GM18520 (cell line): ENCODE data around the gene CD200.
"Not testable (repeated sequence)": the region's sequence is repeated elsewhere in the genome, so short reads cannot be mapped to it uniquely, and the experiment has no call there.

ENCODE experiments used
- ATAC-seq: cut with Tn5 transposase; IDR thresholded peaks from one replicate; pipeline ENCODE4 v1.9.1; 2021; ENCODE audit not compliant: unreplicated experiment

The CD200 gene

GRCh38 chr3:112388972-112389371 lies 56.0 kb downstream of the CD200 start:
- no peak for ATAC-seq

DNA sequence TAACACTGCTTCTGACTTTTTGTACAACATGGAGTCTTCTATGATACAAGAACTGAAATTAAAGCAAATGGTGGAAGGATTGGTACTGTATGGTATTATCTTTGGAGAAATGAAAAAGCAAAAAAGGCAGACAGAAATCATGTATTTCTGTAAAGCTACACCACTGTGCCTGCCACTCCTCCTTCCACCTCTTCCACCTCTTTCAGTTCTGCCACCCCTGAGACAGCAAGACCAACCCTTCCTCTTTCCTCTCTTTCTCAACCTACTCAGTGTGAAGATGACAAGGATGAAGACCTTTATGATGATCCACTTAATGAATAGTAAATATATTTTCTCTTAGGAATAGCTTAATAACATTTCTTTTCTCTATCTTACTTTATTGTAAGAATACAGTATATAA lies 57.0 kb downstream of the CD200 start:
- ATAC-seq, result no peak

- no peak for ATAC-seq
Measured at GRCh38 chr3:112390783-112391641, 58.1 kb downstream of the CD200 start.

DNA sequence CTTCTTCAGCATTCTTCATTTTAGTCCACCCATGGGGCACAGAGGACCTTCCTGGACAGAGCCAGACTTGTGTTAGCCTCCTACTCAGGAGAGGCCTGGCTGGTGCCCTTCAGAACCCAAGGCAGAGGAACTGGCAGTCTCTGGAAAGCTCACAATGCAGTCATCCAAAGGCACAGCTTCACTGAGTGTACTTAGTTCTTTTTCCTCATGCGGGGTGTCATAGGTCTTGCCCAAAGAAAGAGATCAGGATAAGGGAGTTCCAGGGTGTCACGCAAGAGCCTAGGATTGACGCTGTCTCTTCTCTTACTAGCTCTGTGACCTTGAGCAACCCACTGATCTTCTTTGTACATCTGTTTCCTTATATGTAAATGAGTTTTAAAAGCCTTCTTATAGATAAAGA lies 58.7 kb downstream of the CD200 start:
- ATAC-seq, result no peak

- no peak for ATAC-seq
Measured at GRCh38 chr3:112392393-112393359, 59.7 kb downstream of the CD200 start.

DNA sequence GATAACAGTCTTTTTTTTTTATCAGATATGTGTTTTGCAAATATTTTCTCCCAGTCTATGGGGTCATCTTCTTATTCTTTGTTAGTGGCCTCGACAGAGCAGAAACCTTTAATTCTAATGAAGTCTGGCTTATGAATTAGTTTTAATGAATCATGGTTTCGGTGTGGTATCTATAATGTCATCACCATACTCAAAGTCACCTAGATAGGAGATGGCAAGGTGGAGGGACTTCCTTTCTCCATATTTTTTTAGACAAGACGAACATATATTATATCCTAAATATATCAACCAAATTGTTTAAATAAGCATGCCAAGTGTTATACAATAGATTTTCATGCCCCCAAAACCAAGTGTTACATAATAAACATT lies 60.4 kb downstream of the CD200 start:
- no peak for ATAC-seq

DNA sequence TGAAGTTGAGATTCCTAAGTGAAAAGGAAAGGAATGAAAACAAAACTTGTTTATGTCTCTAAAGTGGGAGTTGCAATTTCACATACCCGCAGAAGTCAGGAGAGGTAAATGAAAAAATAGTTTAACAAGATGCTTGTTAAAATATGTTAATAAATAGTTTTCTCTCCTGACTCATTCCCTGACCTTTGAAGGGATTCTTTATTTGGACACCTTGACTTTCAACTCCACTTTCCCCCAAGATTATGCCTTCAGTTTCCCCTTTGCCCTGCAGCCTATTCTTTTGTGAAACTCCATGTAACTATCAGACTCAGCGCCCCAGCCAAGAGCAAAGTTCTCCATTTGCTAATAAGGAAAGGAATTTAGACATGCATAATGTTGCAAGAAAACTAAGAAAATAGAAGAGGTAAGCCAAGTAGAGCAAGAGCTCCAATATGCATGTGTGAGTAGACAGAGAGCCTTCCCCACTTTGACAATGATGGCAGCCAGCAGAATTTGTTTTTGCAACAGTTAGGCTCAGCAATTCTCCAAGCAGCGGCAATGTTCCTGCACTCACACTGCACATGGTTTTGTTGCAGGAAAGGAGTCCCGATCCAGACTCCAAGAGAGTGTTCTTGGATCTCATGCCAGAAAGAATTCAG lies 61.2 kb downstream of the CD200 start:
- ATAC-seq, result no peak

DNA sequence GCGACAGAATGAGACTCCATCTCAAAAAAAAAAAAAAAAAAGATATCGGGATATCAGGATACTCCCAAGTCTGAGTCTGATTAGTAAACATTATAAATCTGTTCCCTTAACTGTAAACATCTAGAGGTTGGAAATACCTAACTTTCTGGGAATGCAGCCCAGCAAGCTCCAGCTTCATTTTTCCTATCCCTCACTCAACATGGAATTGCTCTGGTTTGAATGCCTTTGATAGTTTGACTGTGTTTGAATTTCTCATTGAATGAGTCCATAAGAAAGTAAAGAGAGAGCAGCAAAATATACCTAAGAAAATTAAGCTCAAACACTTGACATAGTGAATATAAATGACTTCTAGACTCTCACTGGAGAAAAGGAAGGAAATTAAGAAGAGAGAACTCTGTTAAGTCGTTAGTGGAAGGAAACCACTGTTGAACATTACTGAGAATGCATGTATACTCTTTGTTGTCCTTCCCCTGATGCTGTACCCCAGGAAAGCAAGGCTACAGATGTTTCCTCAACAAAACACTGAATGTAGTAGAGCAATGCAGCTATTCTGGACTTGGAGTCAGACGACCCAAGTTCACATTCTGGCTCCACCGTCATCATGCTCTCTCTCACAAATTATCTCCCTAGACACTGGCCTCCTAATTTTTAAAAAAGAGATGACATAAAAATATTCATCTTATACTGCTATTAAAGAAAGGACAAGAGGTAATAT lies 62.4 kb downstream of the CD200 start:
- ATAC-seq, result no peak

GRCh38 chr3:112395896-112396290 lies 62.9 kb downstream of the CD200 start:
- no peak for ATAC-seq

GRCh38 chr3:112397556-112397955 lies 64.6 kb downstream of the CD200 start:
- ATAC-seq, result no peak

GRCh38 chr3:112399064-112399463 lies 66.1 kb downstream of the CD200 start:
- no peak for ATAC-seq

GRCh38 chr3:112399554-112399953 lies 66.6 kb downstream of the CD200 start:
- ATAC-seq, result not testable (repeated sequence)

DNA sequence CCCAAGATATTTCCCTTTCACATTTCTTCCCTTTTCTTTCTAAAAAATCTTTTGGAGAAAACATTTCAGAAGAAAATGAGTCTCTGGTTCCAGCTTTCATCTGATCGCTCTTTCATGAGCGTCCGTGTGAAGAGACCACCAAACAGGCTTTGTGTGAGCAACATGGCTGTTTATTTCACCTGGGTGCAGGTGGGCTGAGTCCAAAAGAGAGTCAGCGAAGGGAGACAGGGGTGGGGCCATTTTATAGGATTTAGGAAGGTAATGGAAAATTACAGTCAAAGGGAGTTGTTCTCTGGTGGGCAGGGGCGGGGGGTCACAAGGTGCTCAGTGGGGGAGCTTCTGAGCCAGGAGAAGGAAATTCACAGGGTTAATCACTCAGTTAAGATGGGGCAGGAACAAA lies 67.4 kb downstream of the CD200 start:
- not testable (repeated sequence) for ATAC-seq

- no peak for ATAC-seq
Measured at GRCh38 chr3:112401617-112402016, 68.7 kb downstream of the CD200 start.

DNA sequence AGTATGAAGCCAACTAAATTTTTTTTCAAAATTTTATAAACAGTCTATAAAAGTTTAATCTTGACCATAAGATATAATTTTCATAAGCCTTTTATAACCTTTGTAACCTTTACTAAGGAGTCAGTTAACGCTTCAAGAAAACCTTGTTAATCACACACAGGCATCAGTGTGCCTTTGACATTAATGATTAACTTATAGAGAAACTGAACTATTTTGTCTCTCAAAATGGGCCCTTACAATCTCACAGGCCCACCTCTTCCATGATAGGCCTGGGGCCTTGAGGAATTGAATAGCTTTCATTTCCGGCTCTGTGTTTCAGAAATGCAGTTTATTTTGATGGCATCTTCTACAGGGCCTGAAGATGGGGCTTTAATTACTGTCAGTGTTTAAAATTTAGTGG lies 70.1 kb downstream of the CD200 start:
- no peak for ATAC-seq

DNA sequence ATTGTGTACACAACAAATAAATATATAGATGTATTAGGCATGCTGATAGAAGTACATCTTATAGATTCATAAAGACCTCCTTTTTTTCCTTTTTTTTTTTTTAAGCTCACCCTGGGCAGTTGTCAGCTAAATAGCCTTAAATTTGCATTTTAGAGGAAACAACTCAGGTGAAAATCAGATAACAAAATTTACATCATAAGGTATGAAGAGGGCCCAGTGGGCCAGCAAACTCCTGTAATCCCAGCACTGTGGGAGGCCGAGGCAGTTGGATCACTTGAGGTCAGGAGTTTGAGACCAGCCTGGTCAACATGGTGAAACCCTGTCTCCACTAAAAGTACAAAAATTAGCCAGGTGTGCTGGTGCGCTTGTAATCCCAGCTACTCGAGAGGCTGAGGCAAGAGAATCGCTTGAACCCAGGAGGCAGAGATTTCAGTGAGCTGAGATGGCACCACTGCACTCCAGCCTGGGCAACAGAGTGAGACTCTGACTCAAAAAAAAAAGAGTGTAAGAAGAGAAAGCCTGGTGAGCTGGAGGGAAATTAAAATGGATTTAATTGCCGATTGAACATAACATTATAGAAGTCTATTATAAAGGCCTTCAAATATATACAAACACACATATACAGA lies 72.1 kb downstream of the CD200 start:
- not testable (repeated sequence) for ATAC-seq

DNA sequence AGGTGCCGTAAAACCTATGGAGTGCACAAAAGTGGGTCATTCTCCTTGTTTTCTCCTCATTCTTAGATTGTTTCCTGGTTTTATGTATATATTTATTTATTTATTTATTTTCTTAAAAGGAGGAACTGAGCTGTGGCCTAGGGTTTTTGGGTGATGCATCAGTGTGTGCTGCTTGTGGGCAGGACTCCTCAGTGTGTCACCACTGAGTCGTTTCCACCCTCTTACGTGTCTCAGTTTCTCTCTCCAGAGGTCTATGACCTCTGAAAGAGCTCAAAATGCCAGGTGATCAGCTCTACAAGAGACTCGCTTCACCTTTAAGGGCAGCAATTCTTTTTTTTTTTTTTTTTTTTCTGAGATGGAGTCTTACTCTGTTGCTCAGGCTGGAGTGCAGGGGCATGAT lies 72.9 kb downstream of the CD200 start:
- no peak for ATAC-seq

GRCh38 chr3:112407214-112407887 lies 74.4 kb downstream of the CD200 start:
- no peak for ATAC-seq

DNA sequence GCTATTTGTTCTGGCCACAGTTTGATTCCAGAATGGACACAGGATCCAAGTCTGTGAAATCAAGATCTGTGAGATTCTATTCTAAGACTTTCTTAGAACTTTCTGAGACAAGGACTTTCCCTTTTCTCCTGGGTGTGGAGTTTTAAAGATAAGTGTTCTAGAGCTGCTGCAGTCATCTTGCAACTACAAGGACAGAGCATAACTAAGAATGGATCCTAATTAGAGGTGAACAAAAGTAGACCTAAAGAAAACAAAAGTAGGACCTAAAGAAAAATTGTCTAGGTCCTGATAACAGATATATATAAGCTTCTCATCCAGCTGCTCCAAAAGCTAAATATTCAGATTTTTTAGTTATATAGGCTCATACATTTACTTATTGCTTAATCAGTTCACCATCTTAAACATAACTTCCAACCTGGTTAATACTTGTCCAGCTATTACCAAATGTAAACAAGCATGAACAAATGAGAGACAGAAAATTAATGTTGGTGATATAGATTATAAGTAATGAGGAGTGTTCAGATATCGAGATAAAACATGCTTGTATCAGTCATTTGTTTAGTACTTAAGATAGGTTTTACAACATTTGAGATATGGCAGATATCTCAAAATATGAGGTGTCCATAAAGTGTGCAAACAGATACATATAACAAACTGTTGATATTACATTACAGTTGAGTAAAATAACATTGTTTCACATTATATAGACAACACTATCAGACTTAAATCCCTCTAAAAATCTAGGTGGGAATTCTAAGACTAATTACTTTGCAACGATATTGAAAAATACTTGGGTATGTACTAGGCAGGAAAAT lies 75.1 kb downstream of the CD200 start:
- ATAC-seq, result no peak
